ENCODE results near the gene RPS10.
"Not testable (repeated sequence)": the region's sequence is repeated elsewhere in the genome, so short reads cannot be mapped to it uniquely, and the experiment has no call there.

RPS10 gene

DNA sequence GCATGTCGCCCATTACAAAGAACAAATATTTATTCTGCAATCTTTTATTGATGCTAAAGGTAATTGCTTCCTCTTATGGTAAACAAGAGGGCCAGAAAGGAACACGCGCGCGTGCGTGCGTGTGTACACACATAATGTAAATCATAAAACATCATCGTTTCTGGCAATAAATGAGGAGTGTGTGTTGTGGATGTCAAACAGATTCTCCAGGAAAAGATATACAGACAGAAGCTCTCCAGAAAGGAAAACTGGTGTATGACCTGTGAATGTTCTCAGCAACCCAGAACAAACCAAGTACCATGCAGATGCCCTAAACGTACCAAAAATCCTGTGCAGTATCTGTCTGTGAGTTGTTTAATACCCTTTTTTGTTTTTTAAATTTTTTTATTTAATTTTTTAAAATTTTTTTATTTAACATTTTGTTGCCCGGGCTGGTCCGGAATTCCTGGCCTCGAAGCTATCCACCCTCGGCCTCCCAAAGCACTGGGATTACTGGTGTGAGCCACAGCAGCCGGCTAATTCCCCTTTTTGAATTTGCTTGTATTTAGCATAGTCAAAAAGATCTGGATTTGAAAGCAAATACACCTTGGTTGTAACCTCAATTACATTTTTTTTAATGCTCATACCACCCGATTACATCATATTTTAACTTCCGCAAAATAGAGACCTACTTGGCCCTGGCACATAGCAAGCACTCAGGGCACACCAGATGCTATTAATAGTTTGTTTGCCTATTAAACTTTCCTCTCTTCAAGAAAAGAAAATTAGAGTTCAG lies 32.5 kb downstream of the RPS10 start:
- DNase-seq (ENCODE audit: low read depth, low spot score), result no peak

GRCh38 chr6:34392497-34393190 lies 33.2 kb downstream of the RPS10 start, which contains the start of gene NUDT3:
Gene NUDT3 (minus strand): TSS chr6:34392669. CDS start chr6:34392362, 307 bp downstream.
- DNase-seq (ENCODE audit: low read depth, low spot score), result peak; percentile 85

GRCh38 chr6:34391786-34392496 lies 33.9 kb downstream of the RPS10 start:
- peak; percentile 10 for DNase-seq (ENCODE audit: low read depth, low spot score)

GRCh38 chr6:34391473-34391785 lies 34.4 kb downstream of the RPS10 start:
- no peak for DNase-seq (ENCODE audit: low read depth, low spot score)

DNA sequence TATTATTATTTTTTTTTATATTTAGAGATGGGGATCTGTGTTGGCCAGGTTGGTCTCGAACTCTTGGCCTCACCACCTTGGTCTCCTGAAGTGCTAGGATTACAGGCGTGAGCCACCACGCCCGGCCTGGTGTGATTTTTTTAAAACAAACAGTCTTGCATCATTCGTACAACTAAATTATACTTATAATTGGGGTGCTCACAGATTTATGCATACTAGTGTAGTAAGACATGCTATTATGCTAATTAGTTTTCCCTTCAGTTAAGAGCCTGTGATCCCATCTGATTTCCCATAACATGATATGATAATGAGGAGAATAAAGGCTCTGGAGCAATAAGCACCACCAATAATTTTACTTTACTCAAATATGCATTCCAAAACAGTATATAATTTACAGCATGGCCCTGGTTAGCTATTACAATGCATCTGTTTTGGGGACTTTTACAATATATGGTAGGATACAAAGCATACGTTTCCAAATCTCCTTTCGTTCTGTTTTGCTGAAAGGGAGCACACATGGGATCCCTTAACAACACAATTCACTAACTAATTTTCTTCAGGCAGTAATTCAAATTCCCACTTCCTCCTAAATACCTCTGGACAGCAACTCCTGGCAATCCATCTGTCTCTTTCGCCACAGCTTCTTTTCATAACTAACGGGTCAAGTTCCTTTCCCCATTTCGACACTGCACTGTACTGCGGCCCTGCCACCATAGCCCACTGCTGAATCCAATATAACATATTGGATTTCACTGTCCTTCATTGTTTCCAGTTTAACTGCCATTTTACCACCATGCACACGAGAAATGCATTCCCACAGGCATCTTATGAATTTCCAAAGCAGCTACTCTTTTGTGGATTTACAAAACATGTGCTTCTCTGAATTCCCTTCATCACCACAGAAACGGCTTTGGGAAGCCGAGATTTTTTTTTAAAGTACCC lies 35.1 kb downstream of the RPS10 start:
- no peak for DNase-seq (ENCODE audit: low read depth, low spot score)

GRCh38 chr6:34389034-34389433 lies 36.8 kb downstream of the RPS10 start:
- DNase-seq (ENCODE audit: low read depth, low spot score), result no peak

DNA sequence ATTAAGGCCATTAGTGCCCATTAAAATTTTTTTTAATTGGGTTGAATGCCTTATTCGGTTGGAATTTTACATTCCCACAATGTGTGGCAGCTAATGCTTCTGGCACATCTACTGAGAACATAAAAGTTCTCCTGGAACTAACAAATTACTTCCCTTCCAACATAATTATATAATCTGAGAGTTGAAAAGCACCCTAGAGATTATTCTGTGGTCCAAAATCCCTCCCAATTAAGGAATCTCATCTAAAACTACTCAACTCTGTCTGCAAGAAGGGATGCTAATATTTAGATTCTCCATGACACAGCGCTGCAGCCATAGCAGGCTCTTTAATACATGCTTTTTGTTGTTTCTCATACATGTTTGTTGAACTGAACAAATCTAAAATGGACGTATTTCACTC lies 37.4 kb downstream of the RPS10 start:
- DNase-seq (ENCODE audit: low read depth, low spot score), result no peak

DNA sequence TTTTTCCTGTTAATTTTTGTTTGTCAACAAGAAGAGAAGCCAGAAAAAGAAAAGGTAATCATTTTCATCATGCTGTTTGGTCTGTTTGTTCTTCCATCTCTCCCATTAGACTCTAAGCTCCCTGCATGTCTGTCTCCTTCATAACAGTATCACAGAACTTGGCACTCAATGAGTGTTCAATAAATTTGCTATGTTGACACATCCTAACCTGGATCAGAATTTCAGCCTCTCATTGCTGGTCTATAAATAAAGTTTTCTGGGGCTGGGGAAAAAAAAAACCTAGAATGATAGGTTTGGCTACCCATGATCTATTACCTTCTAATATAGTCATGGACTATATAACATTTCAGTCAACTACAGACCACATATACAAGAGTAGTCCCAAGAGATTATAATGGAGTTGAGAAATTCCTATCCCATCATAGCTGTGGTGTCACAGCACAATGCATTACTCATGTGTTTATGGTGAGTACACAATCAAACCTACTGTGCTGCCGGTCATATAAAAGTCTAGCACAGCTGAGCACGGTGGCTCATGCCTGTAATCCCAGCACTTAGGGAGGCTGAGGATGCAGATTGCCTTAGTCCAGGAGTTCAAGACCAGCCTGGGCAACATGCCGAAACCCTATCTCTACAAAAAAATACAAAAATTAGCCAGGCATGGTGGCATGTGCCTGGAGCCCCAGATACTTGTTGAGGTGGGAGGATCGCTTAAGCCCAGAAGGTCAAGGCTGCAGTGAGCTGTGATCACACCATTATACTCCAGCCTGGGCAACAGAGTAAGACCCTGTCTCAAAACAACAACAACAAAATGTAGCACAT lies 39.3 kb downstream of the RPS10 start:
- no peak for DNase-seq (ENCODE audit: low read depth, low spot score)

- DNase-seq (ENCODE audit: low read depth, low spot score), result no peak
Measured at GRCh38 chr6:34385793-34386195, 40.1 kb downstream of the RPS10 start.

- DNase-seq (ENCODE audit: low read depth, low spot score), result no peak
Measured at GRCh38 chr6:34384321-34385153, 41.3 kb downstream of the RPS10 start.

- DNase-seq (ENCODE audit: low read depth, low spot score), result no peak
Measured at GRCh38 chr6:34383656-34384320, 42.1 kb downstream of the RPS10 start.

DNA sequence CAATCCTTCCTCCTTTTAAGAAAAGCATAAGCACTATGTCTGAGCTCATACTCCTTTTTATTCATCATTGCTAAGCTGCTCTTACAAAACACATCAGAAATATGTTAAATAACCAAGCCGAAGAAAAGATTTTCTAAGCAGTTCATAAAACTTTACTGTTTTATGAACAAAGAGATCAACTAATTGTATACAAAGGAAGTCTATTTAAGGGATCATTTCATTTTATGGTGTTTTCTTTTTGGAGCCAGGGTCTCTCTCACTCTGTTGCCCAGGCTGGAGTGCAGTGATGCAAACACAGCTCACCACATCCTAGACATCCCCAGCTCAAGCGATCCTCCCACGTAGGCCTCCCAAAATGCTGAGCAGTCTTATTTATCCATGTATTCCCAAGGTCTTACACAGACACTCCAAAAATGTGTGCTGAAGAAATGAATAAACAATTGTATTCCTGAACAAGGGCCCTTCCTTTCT lies 42.7 kb downstream of the RPS10 start:
- no peak for DNase-seq (ENCODE audit: low read depth, low spot score)

DNA sequence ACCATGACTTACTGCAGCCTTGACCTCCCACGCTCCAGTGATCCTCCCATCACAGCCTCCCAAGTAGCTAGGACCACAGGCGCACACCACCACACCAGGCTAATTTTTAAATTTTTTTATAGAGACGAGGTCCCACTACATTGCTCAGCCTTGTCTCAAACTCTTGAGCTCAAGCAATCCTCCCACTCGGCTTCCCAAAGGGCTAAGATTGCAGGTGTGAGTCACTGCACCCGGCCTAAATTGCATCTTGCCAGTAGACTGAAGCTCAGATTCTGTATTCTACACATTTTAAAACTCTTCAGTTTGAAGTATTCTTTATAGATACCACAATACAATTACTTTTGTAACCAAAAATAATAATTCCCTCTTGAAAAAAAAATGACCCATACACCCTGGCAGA lies 44.8 kb downstream of the RPS10 start:
- no peak for DNase-seq (ENCODE audit: low read depth, low spot score)

- no peak for DNase-seq (ENCODE audit: low read depth, low spot score)
Measured at GRCh38 chr6:34378470-34378869, 47.4 kb downstream of the RPS10 start.

DNA sequence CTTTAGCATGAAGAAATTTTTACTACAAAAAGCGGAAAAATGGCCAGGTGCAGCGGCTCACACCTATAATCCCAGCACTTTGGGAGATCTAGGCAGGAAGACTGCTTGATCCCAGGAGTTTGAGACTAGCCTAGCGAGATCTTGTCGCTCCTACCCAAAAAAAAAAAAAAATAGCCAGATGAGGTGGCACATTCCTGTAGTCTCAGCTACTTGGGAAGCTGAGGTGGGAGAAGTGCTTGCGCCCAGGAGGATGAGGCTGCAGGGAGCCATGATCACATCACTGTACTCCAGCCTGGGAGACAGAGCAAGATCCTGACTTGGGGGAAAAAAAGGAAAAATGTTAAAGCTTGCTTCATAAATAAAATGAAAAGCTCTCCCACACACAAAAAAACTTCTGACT lies 47.9 kb downstream of the RPS10 start:
- no peak for DNase-seq (ENCODE audit: low read depth, low spot score)

- not testable (repeated sequence) for DNase-seq (ENCODE audit: low read depth, low spot score)
Measured at GRCh38 chr6:34377571-34377970, 48.3 kb downstream of the RPS10 start.

DNA sequence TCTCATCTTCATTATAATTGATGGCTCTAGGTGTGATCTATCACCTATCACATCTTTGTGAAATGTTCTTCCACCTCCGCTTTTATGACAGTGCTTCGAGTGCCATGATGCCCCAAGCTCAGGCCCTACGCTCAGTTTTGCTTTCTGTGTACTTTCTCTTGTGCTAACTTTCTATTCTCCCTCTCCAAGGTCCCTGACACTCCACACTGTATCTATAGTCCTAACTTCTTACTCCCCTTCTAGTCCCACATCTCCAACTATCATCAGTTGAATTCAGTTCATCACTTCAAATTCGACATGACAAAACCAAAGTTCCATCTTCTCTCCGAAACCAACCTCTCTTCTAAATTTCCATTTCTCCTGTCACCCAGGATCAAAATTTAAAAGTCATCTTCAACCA lies 50.0 kb downstream of the RPS10 start:
- no peak for DNase-seq (ENCODE audit: low read depth, low spot score)

GRCh38 chr6:34374508-34374907 lies 51.4 kb downstream of the RPS10 start:
- DNase-seq (ENCODE audit: low read depth, low spot score), result no peak

GRCh38 chr6:34374069-34374468 lies 51.8 kb downstream of the RPS10 start:
- no peak for DNase-seq (ENCODE audit: low read depth, low spot score)

Data from activated naive CD8-positive, alpha-beta T cell treated with anti-CD3 and anti-CD28 coated beads, Interleukin-2, amount 50 U/mL, for 16 hours (primary cell).